ENCODE results near the gene ZBED2.
"Not testable (repeated sequence)": the region's sequence is repeated elsewhere in the genome, so short reads cannot be mapped to it uniquely, and the experiment has no call there.

Gene ZBED2

GRCh38 chr3:111595232-111595631 is at the start of gene ZBED2:
Gene ZBED2, minus strand, starts transcription at chr3:111595346. Its CDS starts 1,145 bp downstream, at chr3:111594201.
- no peak for DNase-seq (ENCODE audit: low spot score)

- DNase-seq (ENCODE audit: low spot score): no peak
Measured at GRCh38 chr3:111639316-111639715, 44.2 kb upstream of the ZBED2 start.

GRCh38 chr3:111636366-111636885 is 41.3 kb upstream of the ZBED2 start:
- DNase-seq (ENCODE audit: low spot score): no peak

DNA sequence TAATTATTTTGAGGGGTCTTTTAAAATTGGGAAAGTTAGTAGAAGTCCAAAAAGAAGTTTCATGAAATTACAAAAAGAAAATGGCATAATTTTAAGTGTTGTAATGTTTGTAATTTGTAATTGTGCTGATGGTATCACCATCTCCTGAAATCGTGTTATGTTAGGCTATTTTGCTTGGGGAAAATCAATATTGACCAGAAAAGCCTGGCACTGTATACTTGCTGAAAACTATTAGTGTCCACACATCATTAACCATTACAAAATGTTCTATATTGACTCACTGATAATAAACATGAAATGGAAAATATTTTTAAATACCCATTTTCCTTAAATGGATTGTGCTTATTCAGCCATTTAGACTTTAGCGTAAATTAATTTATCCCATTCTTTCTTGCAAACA is 40.3 kb upstream of the ZBED2 start:
- DNase-seq (ENCODE audit: low spot score): no peak

DNA sequence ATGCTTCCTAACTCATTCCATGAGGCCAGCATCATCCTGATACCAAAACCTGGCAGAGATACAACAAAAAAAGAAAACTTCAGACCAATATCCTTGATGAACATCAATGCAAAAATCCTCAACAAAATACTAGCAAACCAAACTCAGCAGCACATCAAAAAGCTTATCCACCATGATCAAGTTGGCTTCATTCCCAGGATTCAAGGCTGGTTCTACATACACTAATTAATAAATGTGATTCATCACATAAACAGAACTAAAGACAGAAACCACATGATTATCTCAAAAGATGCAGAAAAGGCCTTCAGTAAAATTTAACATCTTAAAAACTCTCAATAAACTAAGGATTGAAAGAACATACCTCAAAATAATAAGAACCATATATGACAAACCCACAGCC is 35.5 kb upstream of the ZBED2 start:
- DNase-seq (ENCODE audit: low spot score): not testable (repeated sequence)

DNA sequence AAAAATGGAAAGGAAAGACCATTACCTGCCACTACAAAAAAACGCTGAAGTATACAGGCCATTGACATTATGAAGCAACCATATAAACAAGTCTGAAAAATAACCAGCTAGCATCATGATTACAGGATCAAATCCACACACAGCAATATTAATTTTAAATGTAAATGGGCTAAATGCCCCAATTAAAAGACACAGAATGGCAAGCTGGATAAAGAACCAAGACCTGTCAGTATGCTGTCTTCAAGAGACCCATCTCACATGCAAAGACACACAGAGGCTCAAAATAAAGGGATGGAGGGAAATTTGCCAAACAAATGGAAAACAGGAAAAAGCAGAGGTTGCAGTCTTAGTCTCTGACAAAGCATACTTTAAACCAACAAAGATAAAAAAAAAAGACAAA is 33.9 kb upstream of the ZBED2 start:
- DNase-seq (ENCODE audit: low spot score): not testable (repeated sequence)

- DNase-seq (ENCODE audit: low spot score): no peak
Measured at GRCh38 chr3:111627092-111627491, 31.9 kb upstream of the ZBED2 start.

GRCh38 chr3:111621535-111621934 is 26.4 kb upstream of the ZBED2 start:
- DNase-seq (ENCODE audit: low spot score): peak; percentile 31

DNA sequence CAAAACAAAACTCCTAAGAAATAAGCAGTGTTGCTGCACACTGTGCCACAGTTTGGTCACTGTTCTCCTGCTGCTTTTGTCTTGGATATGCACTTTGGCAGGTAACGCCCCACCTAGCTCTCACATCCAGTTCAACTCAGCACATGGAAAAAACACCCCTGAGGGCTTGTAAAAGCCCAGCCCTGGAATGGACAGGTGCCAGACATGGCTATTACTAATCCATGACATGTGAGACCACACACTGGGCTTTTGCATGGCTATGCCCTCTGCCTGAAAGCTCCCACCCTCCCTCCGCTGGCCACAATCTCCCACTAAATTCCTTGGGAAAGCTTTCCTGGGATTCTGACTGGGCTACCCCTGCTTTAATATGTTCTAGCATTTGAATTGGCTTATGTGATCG is 24.7 kb upstream of the ZBED2 start:
- DNase-seq (ENCODE audit: low spot score): no peak

- no peak for DNase-seq (ENCODE audit: low spot score)
Measured at GRCh38 chr3:111618945-111619344, 23.8 kb upstream of the ZBED2 start.

DNA sequence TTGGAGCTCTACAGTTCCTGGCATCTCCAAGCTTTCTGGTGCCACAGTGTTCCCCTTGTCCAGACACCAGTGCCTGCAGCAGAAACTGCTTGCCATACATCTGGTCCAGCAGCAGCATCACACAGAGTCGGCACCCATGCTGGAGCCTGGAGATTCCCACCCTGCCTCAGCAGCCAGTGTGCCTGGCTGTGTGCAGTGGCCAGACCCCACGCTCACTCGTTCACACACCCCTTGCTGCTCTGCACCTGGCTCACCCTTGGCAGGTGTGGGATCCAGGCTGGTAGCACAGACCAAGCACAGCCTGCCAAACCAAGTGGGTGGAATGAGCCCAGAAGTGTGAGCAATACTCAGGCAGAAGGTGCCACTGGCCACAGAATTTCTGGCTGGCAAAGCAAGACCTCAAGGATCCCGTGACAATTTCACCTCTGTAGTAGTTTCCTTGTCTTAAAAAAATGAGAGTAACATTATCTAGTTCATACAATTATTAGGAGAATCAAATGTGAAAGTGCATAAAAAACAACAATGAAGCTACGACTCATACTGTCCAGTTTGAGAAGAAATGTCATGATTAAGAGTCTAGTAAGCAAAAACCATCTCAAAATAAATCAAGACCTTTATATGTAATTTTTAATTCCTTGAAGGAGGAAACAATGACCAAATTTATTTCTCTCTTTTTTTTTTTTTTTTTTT is 22.9 kb upstream of the ZBED2 start:
- DNase-seq (ENCODE audit: low spot score): no peak

DNA sequence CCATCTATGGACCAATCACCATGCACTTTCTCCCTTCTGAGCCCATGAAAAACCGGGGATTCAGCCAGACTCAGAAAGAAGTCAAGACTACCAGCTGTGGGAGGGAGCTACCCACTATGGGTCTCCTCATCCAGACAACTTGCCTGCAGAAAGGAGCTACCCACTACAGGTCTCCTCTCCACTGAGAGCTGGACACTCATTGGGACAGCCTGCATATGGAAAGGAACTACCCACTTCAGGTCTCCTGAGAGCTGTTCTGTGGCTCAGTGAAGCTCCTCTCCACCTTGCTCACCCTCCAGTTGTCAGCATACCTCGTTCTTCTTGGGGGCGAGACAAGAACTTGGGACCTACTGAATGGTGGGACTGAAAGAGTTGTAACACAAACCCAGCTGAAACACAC is 22.3 kb upstream of the ZBED2 start:
- DNase-seq (ENCODE audit: low spot score): no peak

DNA sequence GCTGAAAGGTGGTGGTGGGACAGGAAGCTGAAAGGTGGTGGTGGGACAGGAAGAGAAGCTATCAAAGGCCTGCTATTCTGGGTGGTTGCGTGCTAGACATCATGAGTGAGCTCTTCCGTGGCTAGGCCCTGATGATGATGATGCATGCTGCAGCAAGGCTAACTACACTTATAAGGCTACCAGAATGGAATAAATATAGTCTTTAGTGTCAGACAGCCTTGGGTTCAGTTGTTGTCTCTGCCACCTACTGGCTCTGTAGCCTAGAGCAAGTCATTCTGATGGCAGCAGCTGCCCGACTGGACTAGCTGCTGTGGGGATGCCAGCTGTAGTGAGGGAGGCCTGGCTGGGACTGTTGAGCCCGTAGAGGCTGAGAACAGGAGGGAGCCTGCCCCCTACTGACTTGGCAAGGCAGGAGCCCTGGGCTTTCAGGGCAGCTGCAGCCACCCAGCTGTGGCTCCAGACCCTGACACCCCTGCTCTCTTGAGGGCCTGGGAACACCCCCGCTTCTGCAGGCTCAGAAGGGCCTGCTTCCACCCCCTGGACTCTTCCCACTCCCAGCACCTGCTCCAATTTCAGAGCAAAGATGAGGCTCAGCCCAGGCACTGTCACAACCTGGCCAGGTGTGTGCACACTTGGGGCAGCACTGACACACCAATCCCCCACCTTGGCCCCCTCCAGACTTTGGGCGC is 21.4 kb upstream of the ZBED2 start:
- no peak for DNase-seq (ENCODE audit: low spot score)

DNA sequence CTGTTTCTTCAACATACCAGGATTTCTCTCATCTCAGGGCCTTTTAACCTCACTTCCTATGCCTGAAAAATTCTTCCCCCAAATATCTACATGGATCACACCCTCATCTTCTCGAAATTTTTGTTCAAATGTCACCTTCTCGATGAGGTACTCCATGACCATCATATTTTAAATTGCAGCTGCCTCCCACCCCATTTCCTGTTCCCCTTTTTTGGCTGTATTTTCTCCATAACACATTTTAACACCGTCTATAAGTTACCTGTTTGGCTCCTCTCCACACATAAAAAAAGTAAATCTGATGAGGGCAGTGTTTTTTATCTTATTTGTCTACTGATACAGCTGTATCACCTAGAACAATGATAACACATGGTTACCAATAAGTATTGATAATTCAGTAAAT is 20.7 kb upstream of the ZBED2 start:
- DNase-seq (ENCODE audit: low spot score): no peak

DNA sequence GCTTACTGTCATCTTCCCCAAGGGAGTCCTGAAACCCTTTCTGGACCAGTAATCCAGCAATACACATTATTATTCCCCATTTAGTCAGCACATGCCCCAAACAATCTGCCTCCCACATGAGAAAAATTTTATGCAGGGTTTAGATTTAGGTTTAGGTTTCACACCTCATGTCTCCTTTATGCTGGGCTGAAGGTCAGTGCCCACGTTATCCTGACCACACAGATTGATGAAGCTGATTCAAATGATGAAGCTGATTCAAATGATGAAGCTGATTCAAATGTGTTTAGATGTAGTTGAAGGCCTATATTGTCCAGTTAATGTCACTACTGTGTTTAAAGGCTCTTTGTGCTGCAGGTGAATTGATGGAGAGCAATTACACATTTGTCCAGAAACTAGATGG is 18.1 kb upstream of the ZBED2 start:
- no peak for DNase-seq (ENCODE audit: low spot score)

- DNase-seq (ENCODE audit: low spot score): no peak
Measured at GRCh38 chr3:111610612-111611054, 15.5 kb upstream of the ZBED2 start.

- no peak for DNase-seq (ENCODE audit: low spot score)
Measured at GRCh38 chr3:111610189-111610588, 15.0 kb upstream of the ZBED2 start.

GRCh38 chr3:111609700-111610099 is 14.6 kb upstream of the ZBED2 start:
- DNase-seq (ENCODE audit: low spot score): no peak

DNA sequence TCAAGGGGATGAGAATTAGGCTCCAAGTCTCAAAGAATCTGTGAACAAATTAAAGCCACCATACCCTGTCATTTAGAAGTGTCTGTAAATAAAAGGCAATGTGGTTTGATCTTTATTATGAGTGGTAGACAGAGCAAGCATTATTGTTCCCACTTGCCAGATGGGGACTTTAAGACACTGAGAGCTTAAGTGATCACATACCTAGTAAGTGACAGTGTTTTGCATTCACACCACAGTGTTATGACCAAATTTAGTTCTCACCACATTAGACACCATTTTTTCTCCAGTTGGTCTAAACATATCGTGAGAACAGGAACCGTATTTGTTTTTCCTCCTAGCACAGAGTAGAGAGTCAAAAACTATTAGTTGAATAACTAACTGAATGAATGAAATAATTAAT is 13.2 kb upstream of the ZBED2 start:
- no peak for DNase-seq (ENCODE audit: low spot score)

DNA sequence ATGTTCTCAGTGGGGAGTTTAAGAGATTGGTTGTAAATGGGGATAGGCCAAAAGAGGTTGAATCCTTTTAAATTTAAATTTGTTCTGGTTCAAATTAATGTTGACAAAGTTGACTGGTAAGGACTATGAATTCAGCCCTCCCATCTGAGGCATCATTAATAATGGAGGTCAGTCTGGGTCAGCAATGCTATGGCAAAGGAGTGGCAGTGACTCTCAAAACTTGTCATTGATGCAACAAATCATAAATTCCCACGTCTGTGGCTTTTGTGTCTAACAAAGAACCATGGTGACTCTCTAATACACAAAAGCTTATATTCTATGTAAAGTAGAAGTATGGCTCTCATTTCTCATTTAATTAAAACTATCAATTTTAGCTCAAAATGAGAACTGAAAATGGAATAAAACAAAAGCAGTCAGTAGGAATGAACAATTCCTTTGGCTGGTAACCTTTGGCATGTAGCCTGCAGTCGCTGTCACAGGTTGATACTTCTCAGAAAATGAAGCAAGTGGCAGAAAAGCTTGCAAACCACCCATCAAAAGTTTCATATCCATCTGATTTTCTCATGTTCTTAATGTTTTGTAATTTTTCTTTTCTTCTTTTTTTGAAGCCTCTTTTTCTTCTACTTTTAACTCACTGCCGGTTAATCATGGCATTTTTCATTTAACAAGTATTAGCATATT is 12.2 kb upstream of the ZBED2 start:
- no peak for DNase-seq (ENCODE audit: low spot score)

DNA sequence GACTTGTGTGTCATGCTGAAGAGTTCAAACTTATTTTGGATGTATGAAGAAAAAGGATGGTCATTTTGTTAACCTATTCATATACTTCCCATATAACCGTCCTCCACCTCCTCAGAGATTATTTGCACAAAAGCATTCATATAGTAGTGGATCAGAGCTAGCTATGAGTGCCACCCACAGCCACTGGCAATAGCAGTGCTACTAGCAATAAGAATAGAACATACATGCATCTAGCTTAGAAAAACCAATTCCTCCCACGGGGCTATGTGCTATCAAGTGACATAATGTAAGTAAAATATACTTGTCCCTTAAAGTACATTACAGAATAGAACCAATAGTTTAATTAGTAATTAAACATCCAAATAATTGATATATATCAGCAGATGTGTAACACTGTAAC is 10.3 kb upstream of the ZBED2 start:
- DNase-seq (ENCODE audit: low spot score): no peak

DNA sequence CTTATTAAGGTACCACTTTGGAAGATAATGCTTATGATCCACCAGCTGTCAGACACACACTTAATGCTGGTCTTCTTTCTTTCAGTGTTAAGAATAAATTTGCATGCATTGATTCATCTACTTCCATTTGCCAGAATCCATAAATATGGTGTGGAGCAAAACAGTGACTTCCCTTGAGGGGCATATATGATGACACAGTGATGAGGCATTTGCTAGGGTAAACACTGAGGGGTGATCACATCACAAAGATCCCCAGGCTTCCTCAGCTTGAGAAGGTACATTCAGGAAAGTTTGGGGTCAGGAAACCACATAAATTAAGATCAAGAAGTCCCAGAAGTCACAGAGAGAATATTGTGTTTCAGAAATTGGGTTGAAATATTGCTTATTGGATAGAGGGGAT is 9.9 kb upstream of the ZBED2 start:
- DNase-seq (ENCODE audit: low spot score): no peak

GRCh38 chr3:111604119-111604518 is 9.0 kb upstream of the ZBED2 start:
- DNase-seq (ENCODE audit: low spot score): no peak

All from D341Med (cell line).